AG08396 (cell line): ENCODE measurements around the gene FBXW11.
"Not testable (repeated sequence)": the region's sequence is repeated elsewhere in the genome, so short reads cannot be mapped to it uniquely, and the experiment has no call there.

Experiments used
- DNase-seq: peaks from one replicate; pipeline ENCODE4 v3.0.0; 2012; ENCODE audit warnings: low spot score, mixed read lengths

Gene FBXW11

DNA sequence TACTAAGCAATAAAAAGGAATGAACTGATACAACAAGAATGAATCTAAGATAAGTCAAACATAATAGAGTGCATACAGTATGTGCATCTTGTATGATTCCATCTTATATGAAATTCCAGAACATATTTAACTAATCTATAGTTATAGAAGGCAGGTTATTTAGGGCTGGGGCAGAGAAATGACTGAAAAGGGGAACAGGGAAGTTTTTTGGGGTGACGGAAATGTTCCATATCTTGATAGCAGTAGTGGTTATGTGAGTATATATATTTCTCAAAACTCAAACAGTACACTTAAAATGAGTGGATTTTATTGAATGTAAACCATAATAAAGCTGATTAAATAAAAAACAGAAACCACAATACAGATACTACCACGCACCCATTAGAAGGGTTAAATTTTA is 24.6 kb downstream of the FBXW11 start:
- no peak for DNase-seq

DNA sequence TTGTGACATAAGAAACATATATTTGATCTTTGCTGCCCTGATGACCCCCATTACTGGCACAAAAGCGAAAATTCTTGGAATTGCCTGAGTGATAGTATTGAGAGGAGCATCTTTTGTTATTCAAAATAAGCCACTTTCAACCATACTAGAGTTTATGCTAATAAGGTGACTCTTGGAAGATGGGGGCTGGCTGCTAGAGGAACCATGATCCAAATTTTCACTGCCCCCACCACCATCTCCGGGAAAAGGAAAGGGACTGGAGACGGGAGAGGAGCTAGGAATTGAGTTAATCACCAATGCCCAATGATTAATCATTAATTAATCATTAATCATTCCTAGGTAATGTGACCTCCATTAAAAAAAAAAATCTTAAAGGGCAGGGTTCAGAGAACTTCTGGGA is 25.6 kb downstream of the FBXW11 start:
- DNase-seq = no peak

DNA sequence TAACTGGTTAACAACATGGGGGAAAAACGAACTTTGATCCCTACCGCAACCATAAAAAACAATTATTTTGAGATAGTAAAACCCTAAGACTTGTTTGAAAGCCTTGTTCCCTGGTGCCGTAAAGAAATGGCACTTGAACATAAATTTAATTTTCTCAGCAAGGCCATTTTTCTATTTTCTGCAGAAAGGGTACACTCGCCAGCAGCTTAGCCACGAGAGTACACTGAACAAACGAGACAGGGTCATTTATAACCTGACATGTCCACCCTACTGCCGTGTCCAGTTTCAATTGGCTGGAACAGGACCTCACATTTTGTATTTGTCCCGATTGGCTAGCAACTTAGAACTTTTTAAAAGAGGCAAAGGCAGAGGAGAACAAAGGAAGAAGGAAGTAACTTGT is 26.8 kb downstream of the FBXW11 start:
- DNase-seq = no peak

DNA sequence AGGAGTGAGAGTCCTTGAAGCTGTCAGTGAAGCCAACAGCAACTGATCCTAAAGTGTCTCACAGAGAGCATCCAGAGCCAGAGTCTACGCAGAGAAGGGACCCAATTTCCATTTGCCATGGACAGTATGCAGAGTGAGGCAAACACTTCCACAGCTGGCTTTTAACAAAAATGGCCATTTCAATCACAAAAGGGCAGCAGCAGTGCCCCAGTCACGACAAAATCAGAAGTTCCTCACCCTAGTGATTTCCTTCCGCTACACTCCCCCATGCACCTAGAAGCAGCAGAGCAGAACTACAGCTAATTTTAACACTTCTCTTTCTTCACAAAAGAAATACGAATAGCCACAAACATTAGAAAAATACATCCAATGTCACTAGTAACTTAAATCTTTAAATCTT is 27.9 kb downstream of the FBXW11 start:
- DNase-seq = no peak

DNA sequence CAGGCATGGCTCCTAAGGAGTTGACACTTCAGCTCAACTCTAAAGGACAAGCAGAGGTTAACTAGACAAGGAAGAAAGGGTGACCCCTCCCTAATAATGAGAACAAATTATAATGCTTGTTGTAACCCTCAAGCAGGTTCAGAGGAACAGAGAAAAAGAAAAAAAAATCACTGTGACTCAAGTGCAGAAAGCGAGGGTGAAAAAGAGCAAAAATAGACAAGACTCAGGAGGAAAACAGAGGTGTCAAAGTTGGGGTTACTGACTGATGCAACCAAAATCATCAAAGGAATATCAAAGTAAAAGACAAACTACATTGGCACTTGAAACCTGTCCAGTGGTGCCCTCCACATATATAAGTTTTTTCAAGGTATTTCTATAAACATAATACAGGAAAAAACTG is 28.4 kb downstream of the FBXW11 start:
- DNase-seq = no peak

DNA sequence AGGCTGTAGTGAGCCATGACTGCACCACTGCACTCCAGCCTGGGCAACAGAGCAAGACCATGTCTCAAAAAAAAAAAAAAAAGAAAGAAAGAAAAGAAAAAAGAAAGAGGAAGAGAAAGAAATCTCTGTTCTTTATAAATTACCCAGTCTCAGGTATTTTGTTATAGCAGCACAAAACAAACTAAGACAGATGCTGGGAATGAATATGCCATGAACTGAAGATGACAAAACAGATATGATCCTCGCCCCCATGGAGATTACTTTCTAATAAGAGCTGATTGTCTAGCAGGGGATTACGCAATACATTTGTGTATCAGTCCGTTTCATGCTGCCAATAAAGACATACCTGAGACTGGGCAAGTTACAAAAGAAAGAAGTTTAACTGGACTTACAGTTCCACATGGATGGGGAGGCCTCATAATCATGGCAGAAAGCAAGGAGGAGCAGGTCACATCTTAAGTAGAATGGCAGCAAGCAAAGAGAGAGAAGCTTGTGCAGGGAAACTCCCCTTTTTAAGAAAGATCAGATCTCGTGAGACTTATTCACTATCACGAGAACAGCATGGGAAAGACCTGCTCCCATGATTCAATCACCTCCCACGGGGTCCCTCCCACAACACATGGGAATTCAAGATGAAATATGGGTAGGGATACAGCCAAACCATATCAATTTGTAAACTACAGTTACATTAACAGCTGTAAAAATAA is 29.0 kb downstream of the FBXW11 start:
- DNase-seq = not testable (repeated sequence)

DNA sequence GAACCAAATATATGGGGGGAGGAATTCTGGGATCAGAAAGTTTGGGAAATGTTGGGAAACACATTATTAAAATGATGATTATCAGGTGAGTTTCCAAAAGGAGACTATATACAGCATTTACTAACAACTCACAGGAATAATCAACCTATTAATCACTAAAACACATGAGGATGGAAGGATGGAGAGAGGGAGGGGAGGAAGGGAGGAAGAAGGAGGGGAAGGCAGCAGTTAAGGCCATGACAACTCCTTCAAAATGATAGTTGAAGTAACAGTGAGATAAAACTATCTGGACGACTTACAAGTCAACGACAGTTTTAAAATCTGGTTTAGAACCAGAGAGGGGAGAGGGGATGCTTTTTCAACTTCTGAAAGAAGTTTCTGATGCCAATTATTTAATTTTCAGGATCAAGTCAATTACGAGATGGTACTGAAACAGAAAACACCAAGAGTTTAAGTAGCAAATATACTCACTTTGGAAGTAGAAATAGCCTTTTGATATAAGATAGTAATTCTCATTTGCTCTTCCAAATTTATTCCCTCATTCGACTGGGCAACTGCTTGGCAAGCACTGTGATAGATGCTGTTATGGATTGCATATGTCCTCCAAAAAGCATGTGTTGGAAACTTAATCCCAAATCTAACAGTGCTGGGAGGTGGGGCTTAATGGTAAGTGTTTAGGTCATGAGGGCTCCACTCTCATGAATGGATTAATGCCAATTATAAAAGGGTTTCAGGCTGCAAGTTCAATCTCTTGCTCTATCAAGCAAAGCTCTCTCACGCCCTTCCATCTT is 30.4 kb downstream of the FBXW11 start:
- DNase-seq = no peak

DNA sequence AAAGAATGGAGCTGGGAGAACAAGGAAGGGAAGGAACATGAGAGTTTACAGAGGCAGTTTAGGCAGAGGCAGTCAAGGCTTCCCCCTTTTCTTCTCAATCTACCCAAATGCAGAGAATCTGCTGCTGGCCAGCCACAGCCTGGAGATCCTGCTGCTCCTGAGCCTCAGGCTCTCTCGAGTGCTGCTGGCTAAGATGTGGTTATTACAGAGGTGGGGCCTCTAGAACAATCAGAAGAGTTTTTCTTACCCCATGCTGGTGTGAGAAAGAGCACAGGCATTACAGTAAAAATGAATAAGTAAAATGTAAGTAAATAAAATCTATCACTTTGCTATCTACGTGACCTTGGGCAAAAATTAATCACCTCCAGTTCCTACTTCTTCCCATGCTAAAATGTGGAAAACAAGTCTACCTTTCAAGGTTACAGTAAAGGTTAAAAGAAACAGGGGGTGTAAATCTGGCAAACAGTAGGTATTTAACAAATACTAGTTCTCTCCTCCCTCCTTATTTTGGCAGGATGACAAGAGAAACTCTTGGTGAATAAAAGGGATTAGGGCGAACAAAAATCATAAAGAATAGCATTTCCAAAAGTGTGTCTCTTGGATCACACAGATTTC is 31.1 kb downstream of the FBXW11 start:
- DNase-seq = no peak

DNA sequence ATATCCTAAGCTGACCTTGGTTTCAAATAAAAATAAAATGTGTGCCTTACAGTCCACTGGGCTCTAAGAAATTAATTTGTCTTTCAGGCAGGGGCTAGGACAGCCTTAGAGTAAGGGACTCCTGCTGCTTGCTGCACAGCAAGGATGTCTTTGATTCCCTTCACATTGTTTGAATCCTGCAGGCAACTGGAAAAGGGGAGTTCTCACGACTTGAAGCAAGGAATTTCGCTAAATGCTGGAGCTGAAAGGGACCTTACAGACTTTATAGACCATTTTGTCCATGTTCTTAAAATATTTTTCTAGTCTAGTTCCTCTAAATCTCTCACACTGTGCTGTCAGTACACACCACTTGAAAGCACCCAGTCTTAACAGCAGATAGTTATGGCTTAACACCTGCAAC is 35.6 kb downstream of the FBXW11 start:
- DNase-seq = no peak

DNA sequence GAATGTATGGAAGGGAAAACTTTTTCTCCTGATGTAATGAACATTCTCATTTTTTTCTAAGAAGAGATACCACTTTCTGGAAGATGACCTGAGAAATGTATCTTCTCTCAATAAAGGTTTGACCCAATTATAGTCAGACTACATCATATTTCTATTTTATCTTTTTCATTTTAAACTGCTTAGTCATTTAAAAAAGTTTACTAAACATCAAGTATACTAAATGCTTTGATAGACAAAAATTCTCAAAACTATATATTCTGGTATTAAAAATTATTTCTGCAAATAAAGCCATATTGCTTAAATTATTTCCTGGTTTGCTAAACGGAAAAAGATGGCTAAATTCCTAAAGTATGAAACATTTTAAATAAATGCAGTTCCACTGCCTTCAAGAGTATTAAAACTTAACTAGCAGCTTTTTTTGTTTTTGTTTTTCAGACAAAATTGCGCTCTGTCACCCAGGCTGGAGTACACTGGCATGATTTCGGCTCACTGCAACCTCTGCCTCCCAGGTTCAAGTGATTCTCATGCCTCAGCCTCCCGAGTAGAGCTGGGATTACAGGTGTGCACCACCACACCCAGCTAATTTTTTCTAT is 37.1 kb downstream of the FBXW11 start:
- DNase-seq = no peak

DNA sequence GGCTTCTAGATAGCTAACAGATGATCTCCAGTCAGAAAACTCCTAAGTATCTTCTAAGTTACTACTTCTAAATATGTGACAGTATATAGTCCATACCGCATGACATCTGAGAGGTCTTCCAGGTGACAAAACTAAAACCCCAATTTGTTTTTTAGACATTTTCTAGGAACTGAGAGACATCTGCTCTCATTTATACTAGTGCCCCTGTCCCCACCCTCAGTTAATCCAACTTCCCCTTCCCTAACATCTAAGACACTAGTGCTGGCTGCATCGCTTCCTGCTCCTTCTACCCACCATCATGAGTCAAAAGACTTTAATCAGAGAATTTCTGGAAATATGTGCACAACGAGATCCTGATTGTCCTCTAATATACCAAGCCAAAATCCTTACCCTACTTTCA is 37.9 kb downstream of the FBXW11 start:
- DNase-seq = no peak

DNA sequence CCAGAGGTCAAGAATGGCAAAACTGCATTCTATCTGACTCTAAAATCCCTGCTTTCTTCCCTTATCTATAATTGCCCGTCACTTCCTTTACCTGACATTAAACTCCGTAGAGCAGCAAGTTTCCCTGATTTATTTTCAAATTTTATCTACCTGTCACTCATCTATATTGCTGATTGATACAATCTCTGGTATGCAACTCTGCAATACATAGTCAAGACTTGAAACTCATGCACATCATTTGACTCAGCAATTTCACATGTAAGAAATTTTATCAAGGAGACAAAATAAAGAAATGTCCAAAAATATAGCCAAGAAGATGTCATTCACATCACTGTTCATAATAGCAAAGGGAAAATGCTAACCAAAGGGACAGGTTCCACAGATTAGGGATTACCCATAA is 39.5 kb downstream of the FBXW11 start:
- DNase-seq = no peak

DNA sequence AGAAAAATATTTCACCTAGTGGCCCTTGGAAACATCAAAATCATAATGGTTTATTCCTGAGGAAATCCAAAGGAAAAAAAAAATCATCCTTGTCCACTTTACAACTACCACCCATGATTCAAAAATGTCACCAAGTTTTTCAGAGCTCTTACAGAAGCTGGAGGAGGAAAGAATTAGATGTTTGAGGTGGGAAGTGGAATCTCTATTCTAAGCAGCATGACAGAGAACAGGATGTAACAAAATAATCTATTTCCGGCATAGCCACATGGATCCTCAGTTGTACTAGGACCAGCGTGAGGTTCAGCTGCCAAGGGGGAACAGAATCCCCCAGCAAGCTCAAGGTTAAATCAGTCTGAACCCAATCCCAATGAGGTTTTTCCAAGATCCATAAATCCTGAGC is 40.2 kb downstream of the FBXW11 start:
- DNase-seq = no peak

DNA sequence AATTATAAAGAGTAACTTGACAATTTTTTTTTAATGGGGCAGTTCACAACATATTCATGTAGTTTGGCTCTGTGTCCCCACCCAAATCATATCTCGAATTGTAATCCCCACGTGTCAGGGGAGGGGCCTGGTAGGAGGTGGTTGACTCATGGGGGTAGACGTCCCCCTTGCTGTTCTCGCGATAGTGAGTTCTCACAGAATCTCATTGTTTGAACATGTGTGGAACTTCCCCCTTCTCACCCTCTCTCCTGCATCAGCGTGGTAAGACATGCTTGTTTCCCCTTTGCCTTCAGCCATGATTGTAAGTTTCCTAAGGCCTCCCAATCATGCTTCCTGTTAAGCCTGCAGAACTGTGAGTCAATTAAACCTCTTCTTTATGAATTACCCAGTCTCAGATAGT is 40.7 kb downstream of the FBXW11 start:
- no peak for DNase-seq

DNA sequence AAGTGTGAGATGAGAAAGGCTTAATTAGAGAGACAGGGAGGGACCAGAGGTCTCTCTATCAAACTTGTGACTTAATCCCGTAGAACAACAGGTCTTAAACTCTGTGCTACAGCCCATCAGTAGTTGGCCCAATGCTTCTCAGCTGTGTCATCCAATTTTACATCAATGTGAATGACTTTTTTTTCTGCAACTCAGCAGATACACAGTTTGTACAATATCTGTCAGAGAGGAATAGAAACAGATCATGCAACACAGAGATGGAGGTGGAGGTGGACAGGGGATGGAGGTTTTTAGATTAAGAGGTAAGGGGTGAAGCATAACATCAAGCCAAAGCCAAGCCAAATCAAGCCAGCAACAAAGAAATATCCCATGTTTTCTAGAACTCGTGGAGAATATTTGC is 43.0 kb downstream of the FBXW11 start:
- DNase-seq = no peak

DNA sequence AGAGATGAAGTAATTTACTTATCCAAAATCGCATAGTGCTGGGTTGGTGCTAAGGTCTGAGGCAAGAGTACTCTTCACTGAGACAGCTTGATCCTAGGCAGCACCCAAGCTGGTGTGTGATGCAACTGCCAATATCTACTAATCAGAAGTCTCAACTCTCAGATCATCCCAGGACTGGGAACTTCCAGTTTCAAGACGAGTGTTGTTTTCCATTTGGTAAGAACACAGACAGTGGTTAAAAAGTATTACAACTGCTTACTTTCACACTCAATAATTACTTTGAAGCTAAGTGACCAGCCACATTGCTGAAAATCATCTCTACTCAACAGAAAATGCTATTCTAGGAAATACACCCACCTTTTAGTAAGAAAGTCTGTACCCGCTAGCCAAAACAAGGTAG is 45.3 kb downstream of the FBXW11 start:
- DNase-seq = no peak

DNA sequence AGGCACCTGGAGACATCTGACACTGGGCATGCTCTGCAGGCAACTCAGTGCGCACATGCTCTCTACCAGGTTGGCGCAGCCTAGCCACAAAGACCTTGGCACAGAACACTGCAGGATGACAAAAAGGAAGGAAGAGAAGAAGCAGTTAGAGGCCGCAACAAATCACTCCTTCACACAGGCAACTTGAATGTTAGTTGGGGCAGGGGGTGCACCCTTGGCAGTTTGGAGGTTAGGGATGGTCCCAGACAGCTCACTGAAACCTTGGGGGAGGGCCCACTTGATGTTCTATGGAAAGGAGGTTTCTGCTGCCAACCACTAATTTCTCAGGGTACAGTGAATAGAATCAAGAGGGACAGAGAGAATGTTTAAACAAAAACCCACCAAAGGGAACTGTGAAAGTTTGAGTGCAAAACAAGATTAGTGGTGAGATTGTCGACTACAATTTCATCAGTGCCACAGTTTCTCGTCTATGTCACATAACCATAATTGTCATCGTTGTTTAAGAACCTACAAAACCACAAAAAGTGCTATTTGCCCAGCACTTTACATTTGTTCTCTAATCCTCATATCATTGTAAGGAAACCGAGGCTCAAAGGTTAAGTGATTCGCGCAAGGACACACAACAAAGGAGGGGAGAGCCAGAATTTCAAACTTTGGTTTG is 48.7 kb downstream of the FBXW11 start:
- DNase-seq = no peak

DNA sequence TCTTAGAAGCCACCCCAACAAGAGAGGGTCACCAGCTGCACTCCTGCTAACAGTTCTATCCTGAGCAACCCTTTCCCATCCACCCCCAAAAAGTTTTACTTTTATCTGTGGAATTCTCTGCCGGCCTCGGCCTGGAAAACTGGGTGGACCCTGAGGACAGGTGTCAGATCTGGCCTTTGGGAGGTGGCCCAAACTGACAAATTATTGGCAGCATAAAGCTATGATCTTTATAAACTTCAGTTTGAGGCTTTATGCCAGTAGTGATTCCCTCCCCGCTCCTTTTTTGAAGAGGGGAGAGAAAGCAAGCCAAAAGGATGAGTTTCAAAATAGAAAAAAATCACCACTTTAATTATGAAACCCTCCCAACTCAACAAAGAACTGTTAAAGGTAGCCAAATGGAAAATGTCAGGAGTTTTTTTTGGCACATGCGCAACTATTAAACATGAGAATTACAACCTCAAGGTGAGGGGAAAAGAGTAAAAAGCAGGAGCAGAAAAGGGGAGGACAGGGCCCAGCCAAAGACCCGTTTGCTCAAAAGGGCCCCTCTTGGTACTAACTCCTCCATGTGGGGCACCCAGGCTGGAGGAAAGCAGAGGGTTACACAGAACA is 49.4 kb downstream of the FBXW11 start:
- no peak for DNase-seq

DNA sequence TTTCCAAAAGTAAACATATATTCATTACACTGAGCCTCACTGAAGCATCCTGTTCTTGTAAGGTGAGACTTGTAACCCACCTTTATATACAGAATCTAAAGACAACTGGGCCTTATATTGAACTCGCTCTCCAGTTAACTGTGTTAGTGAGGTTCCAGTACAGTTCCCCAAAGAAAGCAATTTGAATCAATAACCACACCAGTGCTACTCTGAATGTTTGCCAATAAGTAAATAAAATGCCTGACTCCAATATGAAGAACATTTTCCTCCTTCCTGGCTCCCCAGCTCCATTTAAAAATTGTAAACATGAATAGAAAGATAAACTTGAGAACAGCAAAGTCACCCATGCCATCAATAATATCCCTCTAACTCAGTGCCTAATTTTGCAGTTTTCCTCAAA is 50.1 kb downstream of the FBXW11 start:
- DNase-seq = no peak

DNA sequence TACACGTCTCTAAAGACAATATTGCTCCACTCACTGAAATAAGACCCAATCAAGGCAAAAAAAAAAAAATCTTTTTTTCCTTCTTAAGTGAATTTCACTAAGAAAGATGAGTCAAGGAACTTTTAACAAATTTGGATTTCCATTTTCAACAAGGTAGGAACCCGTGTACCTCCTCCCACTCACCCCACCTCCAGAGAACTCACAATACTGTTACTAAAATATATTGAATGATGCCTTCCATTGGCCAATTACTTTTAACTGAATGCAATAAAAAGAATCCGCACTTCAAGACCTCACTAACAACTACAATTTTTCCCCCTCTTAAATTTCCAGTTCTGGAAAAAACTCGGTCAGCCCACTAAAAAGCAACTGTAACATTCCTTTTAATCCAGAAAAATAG is 50.7 kb downstream of the FBXW11 start:
- no peak for DNase-seq

DNA sequence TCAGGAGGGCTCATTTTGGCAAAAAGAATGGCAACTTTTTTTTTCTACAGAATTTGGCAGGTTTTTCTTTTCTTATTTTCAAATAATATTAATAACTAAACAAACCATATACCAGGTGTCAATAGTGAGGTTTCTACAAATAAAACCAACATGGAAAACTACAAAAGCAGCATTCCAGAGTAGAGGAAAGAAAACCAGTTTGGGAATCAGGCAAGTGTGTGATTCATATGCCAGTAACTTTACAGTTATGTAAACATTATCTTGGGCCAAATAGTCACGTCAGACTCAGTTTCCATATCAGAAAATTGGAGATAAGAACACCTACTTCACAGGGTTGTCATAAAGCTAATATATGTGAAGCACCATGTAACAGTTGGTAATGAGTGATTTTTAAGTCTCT is 51.7 kb downstream of the FBXW11 start:
- peak; percentile 22 for DNase-seq
